Stimulated activated naive CD8-positive, alpha-beta T cell treated with anti-CD3 and anti-CD28 coated beads, Interleukin-15, Interleukin-2, amounts not matched to agents 100 ng/mL and 50 ng/mL, for 24 hours (primary cell): ENCODE results near the gene NCOA1.
"Not testable (repeated sequence)": the region's sequence is repeated elsewhere in the genome, so short reads cannot be mapped to it uniquely, and the experiment has no call there.

Experiments used
- H3K27ac Mint-ChIP-seq: one replicate; pipeline ENCODE4 v1.8.0; 2021; ENCODE audit warnings: mild to moderate bottlenecking, mixed read lengths
- H3K27me3 Mint-ChIP-seq: one replicate; pipeline ENCODE4 v1.8.0; 2021; ENCODE audit warnings: mixed read lengths
- H3K36me3 Mint-ChIP-seq: one replicate; pipeline ENCODE4 v1.8.0; 2021; ENCODE audit warnings: low read depth, mixed read lengths
- H3K4me1 Mint-ChIP-seq: one replicate; pipeline ENCODE4 v1.8.0; 2021; ENCODE audit warnings: low read depth, mixed read lengths
- H3K4me3 Mint-ChIP-seq: one replicate; pipeline ENCODE4 v1.8.0; 2021; ENCODE audit warnings: mild to moderate bottlenecking, mixed read lengths
- H3K9me3 Mint-ChIP-seq: one replicate; pipeline ENCODE4 v1.8.0; 2021; ENCODE audit warnings: mixed read lengths

NCOA1 gene

DNA sequence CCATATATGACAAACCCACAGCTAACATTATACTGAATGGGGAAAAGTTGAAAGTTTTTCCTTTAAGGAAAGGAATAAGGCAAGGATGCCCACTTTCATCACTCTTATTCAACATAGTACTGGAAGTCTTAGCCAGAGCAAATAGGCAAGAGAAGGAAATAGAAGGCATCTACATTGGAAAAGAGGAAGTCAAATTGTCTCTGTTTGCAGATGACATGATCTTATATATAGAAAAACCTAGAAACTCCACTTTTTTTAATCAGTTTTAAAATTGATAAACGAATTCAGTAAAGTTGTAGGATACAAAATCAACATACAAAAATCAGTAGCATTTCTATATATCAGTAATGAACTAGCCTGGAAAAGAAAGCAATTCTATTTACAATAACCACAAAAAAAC lies 90.9 kb downstream of the NCOA1 start:
- not testable (repeated sequence) for H3K27me3 Mint-ChIP-seq, H3K4me3 Mint-ChIP-seq, H3K27ac Mint-ChIP-seq, H3K9me3 Mint-ChIP-seq
- peaks cover 85% of the 10 kb centered on the region for H3K4me1 Mint-ChIP-seq
- peaks cover 40% of the 10 kb centered on the region for H3K36me3 Mint-ChIP-seq

DNA sequence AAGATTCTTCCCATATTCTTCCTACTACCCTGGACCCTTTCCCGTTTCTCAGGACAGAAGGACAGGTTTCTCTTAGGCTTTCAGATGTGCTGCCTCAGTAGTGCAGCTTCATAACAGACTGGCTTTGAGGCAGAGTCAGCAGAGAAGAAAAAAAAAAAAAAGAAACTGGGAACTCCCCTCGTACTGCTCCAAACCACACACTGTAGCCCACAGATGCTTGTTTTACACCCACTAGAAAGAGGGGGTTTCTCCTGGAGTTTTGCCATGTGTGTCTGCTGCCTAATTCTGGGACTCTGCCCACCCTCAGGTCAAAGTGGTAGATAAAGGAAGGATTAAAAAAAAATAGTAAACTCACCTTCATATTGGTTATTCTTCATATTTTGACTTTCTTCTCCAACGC lies 95.9 kb downstream of the NCOA1 start:
- H3K4me1 Mint-ChIP-seq = peaks cover 52% of the 10 kb centered on the region
- peaks cover 45% of the 10 kb centered on the region for H3K36me3 Mint-ChIP-seq
- H3K4me3 Mint-ChIP-seq = peak overlapping the region; percentile 50
- peak overlapping the region; percentile 53 for H3K27ac Mint-ChIP-seq
- no peaks in the 10 kb centered on the region for H3K27me3 Mint-ChIP-seq
- H3K9me3 Mint-ChIP-seq = no peaks in the 10 kb centered on the region

DNA sequence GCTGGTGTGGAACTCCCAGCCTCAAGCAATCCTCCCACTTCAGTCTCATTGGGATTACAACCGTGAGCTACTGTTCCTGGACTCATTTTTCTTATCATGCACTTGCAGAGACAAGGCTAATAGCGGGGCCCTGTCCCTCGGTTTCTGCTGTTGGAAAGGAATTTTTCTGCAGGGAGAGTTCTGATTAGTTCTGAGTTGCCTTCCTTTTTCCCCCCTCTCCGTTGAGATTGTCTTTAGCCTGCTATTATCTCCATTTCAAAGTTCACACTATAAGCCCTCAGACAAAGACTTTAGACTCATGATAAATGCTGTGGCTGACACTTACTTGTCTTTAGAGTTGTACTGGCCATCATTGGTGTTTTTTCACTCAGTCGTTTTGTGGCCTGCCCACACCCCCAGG lies 97.2 kb downstream of the NCOA1 start:
- no peak overlapping the region for H3K4me3 Mint-ChIP-seq
- no peaks in the 10 kb centered on the region for H3K27me3 Mint-ChIP-seq
- peak overlapping the region; percentile 38 for H3K27ac Mint-ChIP-seq
- H3K36me3 Mint-ChIP-seq = peaks cover 34% of the 10 kb centered on the region
- no peaks in the 10 kb centered on the region for H3K9me3 Mint-ChIP-seq
- H3K4me1 Mint-ChIP-seq = peaks cover 46% of the 10 kb centered on the region

DNA sequence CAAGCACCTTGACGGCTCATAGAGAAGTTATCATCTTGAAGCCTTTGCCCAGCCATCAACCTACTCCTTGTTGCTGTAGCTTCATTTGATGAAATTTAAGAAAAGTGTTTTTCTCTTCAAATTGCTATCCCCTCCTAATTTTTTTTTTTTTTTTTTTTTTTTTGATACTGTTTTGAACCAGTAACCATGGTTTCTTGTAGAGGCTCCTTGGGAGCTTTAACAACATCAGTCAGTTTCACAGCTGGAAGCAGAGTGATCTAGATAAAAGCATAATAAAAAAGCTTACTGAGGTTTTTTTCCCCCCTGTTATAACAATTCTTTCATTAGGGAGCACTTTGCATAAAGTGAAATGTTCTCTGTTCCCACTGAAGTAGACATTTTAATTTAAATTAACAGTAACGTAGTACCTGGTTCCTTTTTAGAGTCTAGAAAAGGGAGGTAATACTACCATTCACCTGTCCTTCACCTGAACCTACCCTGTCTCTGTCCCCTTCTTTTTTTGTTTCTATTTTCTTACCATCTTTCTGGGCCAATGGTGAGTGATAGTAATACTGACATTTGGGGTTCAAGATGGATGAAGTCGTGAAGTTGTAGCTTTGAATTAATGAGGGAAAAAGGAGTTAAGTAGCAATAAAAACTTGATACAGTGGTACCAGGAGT lies 101.5 kb downstream of the NCOA1 start:
- Mint-ChIP-seq H3K9me3 (no peaks in the 10 kb centered on the region), H3K27ac (no peak overlapping the region), H3K27me3 (no peaks in the 10 kb centered on the region), H3K4me1 (peaks cover 11% of the 10 kb centered on the region), H3K36me3 (peaks cover 24% of the 10 kb centered on the region), H3K4me3 (no peak overlapping the region)

DNA sequence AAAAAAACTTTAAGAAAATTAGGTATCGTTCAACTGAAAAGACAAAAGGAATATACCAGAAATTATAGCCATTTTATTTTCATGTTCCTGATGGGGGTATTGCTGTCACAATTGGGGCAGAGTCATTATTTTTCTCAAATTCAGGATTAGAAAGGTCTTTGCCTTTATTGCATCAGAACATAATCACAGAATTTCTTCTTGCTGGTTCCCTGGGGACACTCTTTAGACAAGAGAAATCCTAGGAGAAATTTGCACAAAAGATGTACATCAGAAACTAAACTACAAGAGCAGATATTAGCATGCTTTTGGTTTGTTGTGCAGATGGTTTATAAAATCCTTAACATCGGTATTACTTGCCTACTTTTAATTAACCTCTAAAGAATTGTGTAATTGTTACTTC lies 103.2 kb downstream of the NCOA1 start:
- H3K36me3 Mint-ChIP-seq = peaks cover 9% of the 10 kb centered on the region
- H3K9me3 Mint-ChIP-seq = no peaks in the 10 kb centered on the region
- no peak overlapping the region for H3K4me3 Mint-ChIP-seq
- H3K4me1 Mint-ChIP-seq = peaks cover 5% of the 10 kb centered on the region
- no peaks in the 10 kb centered on the region for H3K27me3 Mint-ChIP-seq
- H3K27ac Mint-ChIP-seq = no peak overlapping the region

DNA sequence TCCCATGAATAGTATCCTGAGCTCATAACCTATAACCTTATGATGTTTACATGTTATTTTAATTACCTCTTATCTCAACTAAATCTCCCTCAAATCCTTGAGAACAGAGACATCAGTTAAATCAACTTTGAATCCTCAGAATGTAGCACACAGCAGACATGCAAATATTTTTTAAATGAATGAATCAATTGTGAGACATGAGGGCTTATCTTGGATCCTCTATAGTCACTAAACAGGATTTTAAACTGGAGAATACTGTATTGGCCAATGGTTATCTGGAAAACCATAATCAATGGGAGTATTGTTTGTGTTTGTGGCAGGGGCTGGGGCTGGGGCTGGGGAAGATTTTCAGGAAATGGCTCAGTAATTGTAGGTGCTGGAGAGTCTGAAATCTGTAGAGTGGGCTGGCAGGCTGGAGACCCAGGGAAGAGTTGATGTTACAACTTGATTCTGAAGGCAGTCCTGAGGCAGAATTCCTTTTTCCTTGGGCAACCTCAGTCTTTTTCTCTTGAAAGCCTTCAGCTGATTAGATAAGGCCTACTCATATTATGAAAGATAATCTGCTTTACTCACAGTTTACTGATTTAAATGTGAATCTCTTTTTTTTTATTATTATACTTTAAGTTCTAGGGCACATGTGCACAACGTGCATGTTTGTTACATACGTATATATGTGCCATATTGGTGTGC lies 106.3 kb downstream of the NCOA1 start:
- Mint-ChIP-seq H3K9me3 (no peaks in the 10 kb centered on the region), H3K4me1 (peaks cover 7% of the 10 kb centered on the region), H3K27me3 (no peaks in the 10 kb centered on the region), H3K27ac (no peak overlapping the region), H3K36me3 (peaks cover 4% of the 10 kb centered on the region), H3K4me3 (no peak overlapping the region)

DNA sequence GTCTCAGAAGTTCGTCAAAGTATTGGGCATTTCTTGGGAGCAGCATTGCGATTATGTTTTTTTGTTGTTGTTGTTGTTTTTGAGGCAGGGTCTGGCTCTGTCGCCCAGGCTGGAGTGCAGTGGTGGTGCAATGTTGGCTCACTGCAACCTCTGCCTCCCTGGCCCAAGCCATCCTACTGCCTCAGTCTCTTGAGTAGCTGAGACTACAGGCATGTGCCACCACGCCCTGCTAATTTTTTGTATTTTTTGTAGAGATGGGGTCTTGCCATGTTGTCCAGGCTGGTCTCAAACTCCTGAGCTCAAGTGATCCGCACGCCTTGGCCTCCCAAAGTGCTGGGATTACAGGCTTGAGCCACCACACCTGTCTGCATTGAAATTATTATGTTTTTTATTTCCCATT lies 109.1 kb downstream of the NCOA1 start:
- peaks cover 20% of the 10 kb centered on the region for H3K4me1 Mint-ChIP-seq
- not testable (repeated sequence) for H3K4me3 Mint-ChIP-seq, H3K9me3 Mint-ChIP-seq, H3K27ac Mint-ChIP-seq, H3K27me3 Mint-ChIP-seq
- H3K36me3 Mint-ChIP-seq = peaks cover 15% of the 10 kb centered on the region

DNA sequence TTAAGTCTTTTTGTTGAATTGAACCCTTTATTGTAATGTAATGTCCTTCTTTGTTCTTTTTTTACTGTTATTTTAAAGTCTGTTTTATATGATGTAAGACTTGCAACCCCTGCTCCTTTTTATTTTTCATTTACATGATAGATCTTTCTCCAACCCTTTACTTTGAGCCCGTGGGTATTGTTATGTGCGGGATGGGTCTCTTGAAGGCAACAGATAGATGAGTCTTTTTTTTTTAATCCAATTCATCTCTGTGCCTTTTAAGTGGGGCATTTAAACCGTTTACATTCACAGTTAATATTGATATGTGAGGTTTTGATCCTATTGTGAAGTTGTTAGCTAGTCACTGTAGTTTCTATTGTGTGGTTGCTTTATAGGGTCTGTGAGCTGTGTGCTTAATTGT lies 120.6 kb downstream of the NCOA1 start:
- peaks cover 23% of the 10 kb centered on the region for H3K4me1 Mint-ChIP-seq
- H3K27ac Mint-ChIP-seq = no peak overlapping the region
- peaks cover 25% of the 10 kb centered on the region for H3K36me3 Mint-ChIP-seq
- H3K4me3 Mint-ChIP-seq = no peak overlapping the region
- no peaks in the 10 kb centered on the region for H3K27me3 Mint-ChIP-seq
- peaks cover 4% of the 10 kb centered on the region for H3K9me3 Mint-ChIP-seq

DNA sequence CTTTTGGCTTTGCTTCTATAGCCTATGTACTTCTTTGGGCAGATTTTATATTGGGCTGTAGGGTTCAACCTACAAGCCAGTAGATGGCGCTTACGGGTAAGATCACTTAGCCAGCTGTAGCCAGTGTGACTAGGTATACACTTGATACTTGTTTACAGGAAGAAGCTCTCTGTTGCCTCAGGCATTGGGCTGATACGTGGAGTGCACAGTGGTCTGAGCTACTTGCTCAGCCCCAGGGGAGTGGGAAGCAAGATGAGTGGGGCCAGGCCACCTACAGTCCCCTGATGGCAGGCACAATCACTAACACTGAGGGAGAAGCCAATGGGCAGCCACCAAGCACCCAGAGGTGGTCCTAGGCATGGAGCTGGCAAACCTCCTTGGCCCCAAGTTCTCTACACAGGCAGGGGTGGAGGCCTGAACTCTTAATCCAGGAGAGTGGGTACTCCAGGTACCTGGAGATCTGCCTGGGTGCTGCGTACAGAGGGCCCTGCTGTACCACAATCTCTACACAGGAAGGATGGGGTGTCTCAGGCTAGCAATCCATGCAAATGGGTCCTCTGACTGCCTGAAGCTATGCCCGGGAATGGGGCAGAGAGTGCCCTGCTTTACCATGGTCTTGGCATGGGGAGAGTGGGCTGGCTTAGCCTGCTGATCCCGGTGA lies 122.2 kb downstream of the NCOA1 start:
- peaks cover 23% of the 10 kb centered on the region for H3K4me1 Mint-ChIP-seq
- peaks cover 18% of the 10 kb centered on the region for H3K36me3 Mint-ChIP-seq
- no peak overlapping the region for H3K4me3 Mint-ChIP-seq
- peaks cover 4% of the 10 kb centered on the region for H3K9me3 Mint-ChIP-seq
- no peak overlapping the region for H3K27ac Mint-ChIP-seq
- H3K27me3 Mint-ChIP-seq = no peaks in the 10 kb centered on the region

DNA sequence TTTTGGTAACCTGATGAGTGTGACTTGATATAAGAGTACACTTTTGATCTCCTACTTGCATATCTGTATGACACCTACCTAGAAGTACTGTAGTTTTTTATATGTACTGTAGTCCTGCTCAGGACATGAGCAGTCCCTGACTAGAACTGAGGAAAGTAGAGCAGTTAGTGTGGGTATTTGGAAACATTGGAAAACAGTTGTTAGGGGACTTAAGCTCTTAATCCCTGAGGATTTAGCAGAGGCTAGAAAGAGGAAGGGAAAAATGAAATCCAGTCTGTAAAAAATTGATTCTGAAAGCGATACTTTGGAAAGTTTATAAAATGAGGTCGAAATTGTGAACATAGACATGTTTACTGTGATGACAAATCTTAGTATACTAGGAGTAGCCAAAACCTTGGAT lies 125.6 kb downstream of the NCOA1 start:
- Mint-ChIP-seq H3K9me3 (no peaks in the 10 kb centered on the region), H3K27ac (no peak overlapping the region), H3K4me3 (no peak overlapping the region), H3K4me1 (peaks cover 27% of the 10 kb centered on the region), H3K36me3 (peaks cover 6% of the 10 kb centered on the region), H3K27me3 (no peaks in the 10 kb centered on the region)

DNA sequence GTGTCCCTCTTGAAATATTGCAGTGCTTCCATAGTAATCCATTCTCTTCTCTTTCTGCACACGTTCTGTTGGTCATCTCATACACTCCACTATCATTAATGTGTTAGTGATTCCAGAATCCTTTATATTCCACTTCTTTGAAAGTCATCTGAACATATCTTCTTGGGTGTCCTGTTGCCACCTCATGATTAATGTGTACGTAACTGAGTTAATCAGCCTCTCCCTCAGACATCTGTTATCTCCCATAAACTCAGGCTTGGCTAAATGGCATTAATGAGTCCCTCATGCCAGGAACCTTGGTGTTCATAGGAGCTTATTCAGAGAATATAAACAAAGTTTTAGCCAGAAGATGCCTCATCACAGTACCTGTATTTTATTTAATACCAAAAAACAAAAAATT lies 126.4 kb downstream of the NCOA1 start:
- H3K36me3 Mint-ChIP-seq = peaks cover 6% of the 10 kb centered on the region
- H3K27me3 Mint-ChIP-seq = no peaks in the 10 kb centered on the region
- H3K27ac Mint-ChIP-seq = no peak overlapping the region
- no peak overlapping the region for H3K4me3 Mint-ChIP-seq
- no peaks in the 10 kb centered on the region for H3K9me3 Mint-ChIP-seq
- peaks cover 31% of the 10 kb centered on the region for H3K4me1 Mint-ChIP-seq

DNA sequence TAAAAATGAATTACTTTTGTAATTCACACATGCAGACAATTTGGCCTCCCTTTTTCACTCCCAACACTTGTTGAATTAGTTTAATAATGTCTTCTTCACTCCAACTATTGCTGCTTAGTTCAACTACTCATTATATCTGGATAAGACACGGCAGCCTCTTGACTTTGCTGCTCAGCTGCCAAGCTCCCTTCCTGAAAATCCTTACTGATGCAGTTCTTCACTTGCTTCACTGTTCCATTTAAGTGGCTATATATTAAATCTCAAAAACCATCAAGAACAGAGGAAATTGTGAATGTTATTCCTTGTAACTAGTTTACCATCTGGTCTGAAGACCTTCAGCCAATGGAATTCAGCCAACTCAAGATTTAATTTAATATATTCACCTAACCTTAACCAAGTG lies 127.1 kb downstream of the NCOA1 start:
- H3K27me3 Mint-ChIP-seq = no peaks in the 10 kb centered on the region
- H3K4me3 Mint-ChIP-seq = no peak overlapping the region
- no peaks in the 10 kb centered on the region for H3K9me3 Mint-ChIP-seq
- peaks cover 1% of the 10 kb centered on the region for H3K36me3 Mint-ChIP-seq
- H3K4me1 Mint-ChIP-seq = peaks cover 35% of the 10 kb centered on the region
- no peak overlapping the region for H3K27ac Mint-ChIP-seq

DNA sequence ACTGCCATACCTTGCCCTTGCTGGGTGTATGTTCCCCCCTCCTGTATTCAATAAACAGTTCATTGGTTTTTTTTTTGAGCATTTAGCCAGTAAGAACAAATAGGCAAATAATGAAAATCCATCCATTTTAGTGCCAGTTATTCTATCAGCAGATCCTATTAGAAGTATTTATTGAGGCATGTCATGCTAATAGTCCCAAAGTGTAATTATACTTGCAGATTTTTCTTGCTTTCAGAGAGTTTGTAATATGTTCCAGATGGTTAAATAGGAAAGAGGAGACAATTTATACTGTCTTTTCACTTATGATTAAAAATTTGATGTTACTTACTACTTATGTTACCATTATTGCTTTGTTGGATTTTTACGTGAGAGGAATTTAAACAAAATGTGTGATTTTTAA lies 127.6 kb downstream of the NCOA1 start:
- no peak overlapping the region for H3K27ac Mint-ChIP-seq
- H3K4me3 Mint-ChIP-seq = no peak overlapping the region
- H3K27me3 Mint-ChIP-seq = no peaks in the 10 kb centered on the region
- H3K9me3 Mint-ChIP-seq = no peaks in the 10 kb centered on the region
- H3K4me1 Mint-ChIP-seq = peaks cover 36% of the 10 kb centered on the region
- H3K36me3 Mint-ChIP-seq = no peaks in the 10 kb centered on the region

DNA sequence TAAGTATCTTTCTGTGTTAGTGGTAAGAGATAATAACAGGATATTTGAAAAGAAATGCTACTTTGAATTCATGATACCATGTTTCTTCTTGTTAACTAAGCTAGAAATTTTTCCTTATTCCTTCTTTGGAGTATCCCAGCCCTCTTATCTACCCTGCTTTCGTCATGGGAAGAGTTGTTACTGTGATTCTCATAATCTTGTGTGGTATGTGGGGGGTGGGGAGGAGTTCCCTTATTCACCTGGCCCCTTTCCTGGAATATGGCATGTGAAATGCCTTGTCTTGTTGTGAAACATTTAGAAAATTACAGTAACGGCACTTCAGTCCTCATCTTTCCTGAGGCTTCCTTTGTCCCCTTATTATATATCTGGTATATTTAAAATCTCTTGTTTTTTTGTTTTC lies 129.9 kb downstream of the NCOA1 start:
- H3K36me3 Mint-ChIP-seq = peaks cover 6% of the 10 kb centered on the region
- no peak overlapping the region for H3K27ac Mint-ChIP-seq
- H3K4me3 Mint-ChIP-seq = no peak overlapping the region
- H3K9me3 Mint-ChIP-seq = no peaks in the 10 kb centered on the region
- no peaks in the 10 kb centered on the region for H3K27me3 Mint-ChIP-seq
- peaks cover 39% of the 10 kb centered on the region for H3K4me1 Mint-ChIP-seq

DNA sequence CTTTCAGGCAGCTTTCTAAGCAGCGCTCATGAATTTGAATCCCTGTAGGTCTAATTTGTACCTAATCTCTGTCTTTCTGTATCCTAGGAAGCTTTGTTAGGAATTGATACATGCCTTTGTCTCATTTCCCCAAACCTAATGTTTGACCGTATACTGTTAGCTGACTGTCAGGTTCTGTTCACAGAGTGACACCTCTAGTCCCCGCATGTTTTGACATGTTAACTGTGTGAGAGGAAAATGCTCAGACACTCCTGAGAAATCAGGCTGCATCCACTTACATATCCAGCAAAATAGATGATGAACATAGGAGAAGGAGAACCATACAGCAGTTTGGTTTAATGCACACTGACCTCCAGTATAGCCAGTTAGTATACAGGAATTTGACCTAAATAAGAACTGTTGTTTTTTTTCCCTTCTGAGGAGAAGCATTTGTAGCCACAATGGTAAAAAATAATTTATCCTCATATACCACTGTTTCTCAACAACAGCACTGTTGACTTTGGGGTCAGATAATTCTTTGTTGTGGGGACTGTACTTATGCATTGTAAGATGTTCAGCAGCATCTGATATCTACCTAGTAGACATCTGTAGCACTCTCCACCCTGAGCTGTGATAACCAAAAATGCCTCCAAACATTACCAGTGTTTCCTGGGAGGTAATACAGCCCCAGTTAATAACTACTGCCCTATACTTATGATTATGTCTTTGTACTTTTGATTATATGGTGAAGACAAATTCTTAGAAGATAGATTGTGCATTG lies 130.9 kb downstream of the NCOA1 start:
- Mint-ChIP-seq H3K4me3 (no peak overlapping the region), H3K9me3 (no peaks in the 10 kb centered on the region), H3K27me3 (no peaks in the 10 kb centered on the region), H3K4me1 (peaks cover 44% of the 10 kb centered on the region), H3K36me3 (peaks cover 6% of the 10 kb centered on the region), H3K27ac (no peak overlapping the region)
